Fibroblast of mammary gland (primary cell): ENCODE results near the gene MYRIP.

Experiments used
- DNase-seq: peaks from one replicate; pipeline ENCODE4 v3.0.0-alpha.2; 2010; ENCODE audit warnings: low read depth
- H3K4me3 ChIP-seq: 2 replicates; pipeline ENCODE4 v1.5.1; 2011; ENCODE audit warnings: low read depth, mild to moderate bottlenecking, low read length, moderate library complexity; ENCODE audit not compliant: control insufficient read depth
- TF ChIP-seq, protein P1 (sequence below): conservative IDR thresholded peaks from 2 replicates; pipeline ENCODE4 v1.5.1; 2011; ENCODE audit warnings: low read depth, low read length, inconsistent platforms; ENCODE audit not compliant: control insufficient read depth, insufficient read depth

The MYRIP gene

GRCh38 chr3:40242216-40242615 lies 432.8 kb downstream of the MYRIP start:
- no peak for DNase-seq
- TF ChIP-seq, protein P1, sequence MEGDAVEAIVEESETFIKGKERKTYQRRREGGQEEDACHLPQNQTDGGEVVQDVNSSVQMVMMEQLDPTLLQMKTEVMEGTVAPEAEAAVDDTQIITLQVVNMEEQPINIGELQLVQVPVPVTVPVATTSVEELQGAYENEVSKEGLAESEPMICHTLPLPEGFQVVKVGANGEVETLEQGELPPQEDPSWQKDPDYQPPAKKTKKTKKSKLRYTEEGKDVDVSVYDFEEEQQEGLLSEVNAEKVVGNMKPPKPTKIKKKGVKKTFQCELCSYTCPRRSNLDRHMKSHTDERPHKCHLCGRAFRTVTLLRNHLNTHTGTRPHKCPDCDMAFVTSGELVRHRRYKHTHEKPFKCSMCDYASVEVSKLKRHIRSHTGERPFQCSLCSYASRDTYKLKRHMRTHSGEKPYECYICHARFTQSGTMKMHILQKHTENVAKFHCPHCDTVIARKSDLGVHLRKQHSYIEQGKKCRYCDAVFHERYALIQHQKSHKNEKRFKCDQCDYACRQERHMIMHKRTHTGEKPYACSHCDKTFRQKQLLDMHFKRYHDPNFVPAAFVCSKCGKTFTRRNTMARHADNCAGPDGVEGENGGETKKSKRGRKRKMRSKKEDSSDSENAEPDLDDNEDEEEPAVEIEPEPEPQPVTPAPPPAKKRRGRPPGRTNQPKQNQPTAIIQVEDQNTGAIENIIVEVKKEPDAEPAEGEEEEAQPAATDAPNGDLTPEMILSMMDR: no peak
- H3K4me3 ChIP-seq: no peak overlapping the region

GRCh38 chr3:40242638-40243037 lies 433.2 kb downstream of the MYRIP start:
- DNase-seq: no peak
- TF ChIP-seq, protein P1: no peak

DNA sequence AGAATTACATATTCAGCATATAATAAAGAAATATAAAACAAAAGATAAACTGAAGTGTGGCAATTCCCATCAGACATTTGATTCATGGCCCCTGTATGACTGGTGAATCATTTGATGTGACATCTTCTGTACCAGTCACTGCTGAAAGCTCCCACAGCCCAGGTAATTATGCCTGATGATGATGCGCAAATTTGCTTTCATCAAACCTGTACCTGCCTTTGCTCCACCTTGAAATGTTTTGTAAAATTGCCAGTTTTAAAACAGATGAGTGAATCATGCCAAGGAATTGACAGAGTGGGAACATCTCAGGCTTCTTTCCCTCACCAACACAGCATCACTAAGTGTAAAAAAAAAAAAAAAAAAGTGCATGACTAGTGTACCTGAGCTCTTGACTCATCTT lies 433.6 kb downstream of the MYRIP start:
- TF ChIP-seq, protein P1: no peak
- no peak for DNase-seq
- H3K4me3 ChIP-seq: no peak overlapping the region

More at GRCh38 chr3:40242638-40243037, 433.2 kb downstream of the MYRIP start:
- H3K4me3 ChIP-seq: no peak overlapping the region

DNA sequence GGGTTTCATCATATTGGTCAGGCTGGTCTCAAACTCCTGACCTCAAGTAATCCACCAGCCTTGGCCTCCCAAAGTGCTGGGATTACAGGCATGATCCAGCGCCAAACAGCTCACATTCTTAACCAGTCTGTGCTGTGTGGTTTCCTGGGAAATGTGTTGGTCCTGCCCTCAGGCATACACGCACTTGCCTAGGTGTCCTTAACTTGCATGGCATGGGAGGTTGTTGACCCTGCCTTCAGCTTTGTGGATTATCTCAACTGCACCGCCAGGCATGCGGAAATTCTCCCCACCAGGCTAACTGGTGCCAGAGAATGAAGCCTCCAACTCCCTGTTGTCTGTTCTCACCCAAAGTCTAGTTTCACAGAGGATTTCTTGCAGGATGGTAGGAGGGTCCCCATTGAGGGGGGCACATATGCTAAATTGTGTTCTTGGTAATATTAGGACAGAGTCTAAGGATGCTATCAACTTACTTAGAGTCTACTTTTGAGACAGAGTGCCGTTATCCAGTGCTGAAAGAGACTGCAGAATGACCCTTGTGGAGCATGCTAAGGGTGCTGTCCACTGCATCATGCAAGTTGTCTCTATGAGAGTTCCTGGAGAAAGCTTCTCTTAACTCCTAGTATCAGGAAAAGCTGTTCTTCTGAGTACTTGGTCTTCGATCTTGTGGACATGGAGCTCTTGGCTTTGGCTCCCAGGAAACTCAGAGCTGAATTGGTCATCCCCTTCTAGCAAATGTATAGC lies 438.5 kb downstream of the MYRIP start:
- no peak overlapping the region for H3K4me3 ChIP-seq
- TF ChIP-seq, protein P1: no peak

DNA sequence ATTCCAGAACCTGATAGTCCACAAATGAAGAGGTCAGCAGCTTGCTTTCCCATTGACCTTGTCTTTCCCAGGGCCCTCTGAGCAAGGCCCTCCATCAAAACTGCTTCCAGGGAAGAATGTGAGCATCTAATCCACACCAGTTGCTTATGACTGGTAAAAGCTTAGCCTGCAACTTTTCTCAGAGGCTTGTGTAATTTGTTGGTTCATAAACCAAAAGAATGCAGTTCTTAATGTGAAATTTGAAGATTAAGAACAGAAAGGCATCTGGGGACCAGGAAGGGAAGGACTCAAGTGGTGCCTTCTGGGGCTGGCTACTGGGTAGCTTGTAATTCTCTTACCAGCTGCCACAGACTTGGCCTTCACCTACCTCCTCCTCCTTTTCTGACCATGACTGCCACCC lies 439.2 kb downstream of the MYRIP start:
- TF ChIP-seq, protein P1: no peak
- DNase-seq: no peak
- no peak overlapping the region for H3K4me3 ChIP-seq

More for the DNA sequence above, 438.5 kb downstream of the MYRIP start:
- DNase-seq: no peak

DNA sequence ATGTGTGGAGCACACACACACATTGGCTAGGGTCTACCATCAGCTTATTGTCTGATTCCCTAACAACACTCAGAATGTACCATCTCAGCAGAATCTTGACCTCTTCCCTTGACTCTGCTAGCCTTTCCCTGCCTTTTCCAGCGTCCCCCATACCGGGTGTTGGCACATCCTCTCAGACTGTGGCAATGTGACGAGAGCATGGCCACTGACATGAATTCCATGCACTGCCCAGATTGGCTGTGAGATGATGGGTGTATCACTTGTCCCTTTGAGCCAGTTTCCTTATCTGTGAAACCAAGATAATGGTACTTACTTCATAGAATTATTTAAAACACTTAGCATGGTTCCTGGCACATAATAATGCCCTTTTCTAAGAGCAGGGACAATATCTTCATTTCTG lies 439.8 kb downstream of the MYRIP start:
- TF ChIP-seq, protein P1: no peak
- DNase-seq: no peak
- H3K4me3 ChIP-seq: no peak overlapping the region
